Neutrophil (primary cell): Measurements from ENCODE around the gene KCNMB4.

ENCODE experiments used
- H3K27ac ChIP-seq: fragments of 200-600 bp; sonication (generic); 2 replicates; pipeline ENCODE4 v1.5.1; 2016; ENCODE audit warnings: mild to moderate bottlenecking, moderate library complexity
- H3K27me3 ChIP-seq: fragments of 200-600 bp; sonication (generic); 2 replicates; pipeline ENCODE4 v1.6.0; 2016; ENCODE audit warnings: mild to moderate bottlenecking
- H3K36me3 ChIP-seq: fragments of 200-600 bp; sonication (generic); 2 replicates; pipeline ENCODE4 v1.5.1; 2017
- H3K4me1 ChIP-seq, 2 experiments: fragments of 200-600 bp in 1 of 2; sonication (generic) in 1 of 2; 1 replicate in 1 of 2; 2 replicates in 1 of 2; pipeline versions ENCODE4 v1.5.1 to v1.6.1; 2013 to 2016; ENCODE audit warnings: low read depth in 1 of 2, low read length in 1 of 2, mild to moderate bottlenecking in 1 of 2, moderate library complexity in 1 of 2; ENCODE audit not compliant: control insufficient read depth in 1 of 2, insufficient read depth in 1 of 2
- H3K4me3 ChIP-seq, 2 experiments: fragments of 200-600 bp in 1 of 2; sonication (generic) in 1 of 2; 1 replicate in 1 of 2; 2 replicates in 1 of 2; pipeline ENCODE4 v1.5.1; 2013 to 2016; ENCODE audit warnings: low read depth in 1 of 2, low read length in 1 of 2, mild to moderate bottlenecking in 1 of 2, moderate library complexity in 1 of 2
- H3K9me3 ChIP-seq: fragments of 200-600 bp; sonication (generic); 2 replicates; pipeline ENCODE4 v1.5.1; 2016
- CTCF ChIP-seq: fragments of 200-600 bp; sonication (generic); IDR thresholded peaks from 2 replicates; pipeline ENCODE4 v1.5.1; 2016; ENCODE audit warnings: antibody characterized with exemption

The KCNMB4 gene

GRCh38 chr12:70329728-70330127, 36.4 kb upstream of the KCNMB4 start:
- no peak for TF ChIP-seq CTCF

GRCh38 chr12:70330158-70330557, 35.9 kb upstream of the KCNMB4 start:
- H3K27me3 ChIP-seq: no peaks in the 10 kb centered on the region
- no peaks in the 10 kb centered on the region for H3K36me3 ChIP-seq
- no peak overlapping the region for H3K4me3 ChIP-seq
- no peak for TF ChIP-seq CTCF
- no peak overlapping the region for H3K27ac ChIP-seq
- H3K9me3 ChIP-seq: no peaks in the 10 kb centered on the region
- H3K4me1 ChIP-seq: no peaks in the 10 kb centered on the region

More at GRCh38 chr12:70329728-70330127, 36.4 kb upstream of the KCNMB4 start:
- peaks cover 2% of the 10 kb centered on the region for H3K36me3 ChIP-seq
- no peaks in the 10 kb centered on the region for H3K9me3 ChIP-seq
- no peak overlapping the region for H3K4me3 ChIP-seq
- no peaks in the 10 kb centered on the region for H3K4me1 ChIP-seq
- no peak overlapping the region for H3K27ac ChIP-seq
- no peaks in the 10 kb centered on the region for H3K27me3 ChIP-seq

DNA sequence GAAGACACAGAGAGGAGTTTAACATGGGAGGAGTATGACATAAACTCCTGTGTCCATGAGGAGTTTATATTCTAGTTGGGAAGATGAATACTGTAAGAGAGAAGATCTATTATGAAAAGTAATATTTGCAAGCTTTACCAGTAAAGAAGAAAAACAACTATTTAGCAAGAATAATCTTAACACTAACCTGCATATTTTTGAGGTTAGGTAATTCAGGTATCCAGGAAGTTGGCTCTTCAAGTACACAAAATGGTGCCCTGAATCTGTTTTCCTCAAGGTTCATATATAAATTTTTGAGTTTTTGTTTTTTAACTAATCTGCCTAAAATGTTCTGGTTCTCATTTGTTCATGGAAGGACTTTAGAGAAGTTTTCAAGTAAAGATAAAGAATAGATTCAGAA, 33.9 kb upstream of the KCNMB4 start:
- H3K27ac ChIP-seq: no peak overlapping the region
- H3K9me3 ChIP-seq: no peaks in the 10 kb centered on the region
- peaks cover 12% of the 10 kb centered on the region for H3K36me3 ChIP-seq
- no peaks in the 10 kb centered on the region for H3K27me3 ChIP-seq
- TF ChIP-seq CTCF: no peak
- no peaks in the 10 kb centered on the region for H3K4me1 ChIP-seq
- H3K4me3 ChIP-seq: no peak overlapping the region

DNA sequence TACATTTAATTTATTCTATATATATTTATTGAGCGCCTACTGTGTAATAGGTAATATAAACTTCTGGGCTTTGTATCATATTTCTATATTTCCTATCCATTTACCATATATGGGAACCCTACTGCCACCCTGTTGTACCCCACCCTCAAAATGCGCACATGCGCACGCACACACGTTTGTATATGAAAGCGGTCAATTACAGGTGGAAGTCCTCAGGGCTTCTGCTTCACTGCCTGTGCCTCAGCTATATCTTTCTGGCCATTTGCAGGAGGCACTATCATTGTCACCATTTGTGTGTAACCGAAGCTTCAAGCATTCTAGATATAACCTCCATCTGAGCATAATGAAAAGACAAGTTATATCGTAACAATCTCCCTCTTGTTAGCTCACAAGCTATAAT, 31.3 kb upstream of the KCNMB4 start:
- no peak for TF ChIP-seq CTCF
- peaks cover 36% of the 10 kb centered on the region for H3K36me3 ChIP-seq
- no peaks in the 10 kb centered on the region for H3K27me3 ChIP-seq
- no peaks in the 10 kb centered on the region for H3K4me1 ChIP-seq
- H3K4me3 ChIP-seq: no peak overlapping the region
- no peaks in the 10 kb centered on the region for H3K9me3 ChIP-seq
- H3K27ac ChIP-seq: no peak overlapping the region

DNA sequence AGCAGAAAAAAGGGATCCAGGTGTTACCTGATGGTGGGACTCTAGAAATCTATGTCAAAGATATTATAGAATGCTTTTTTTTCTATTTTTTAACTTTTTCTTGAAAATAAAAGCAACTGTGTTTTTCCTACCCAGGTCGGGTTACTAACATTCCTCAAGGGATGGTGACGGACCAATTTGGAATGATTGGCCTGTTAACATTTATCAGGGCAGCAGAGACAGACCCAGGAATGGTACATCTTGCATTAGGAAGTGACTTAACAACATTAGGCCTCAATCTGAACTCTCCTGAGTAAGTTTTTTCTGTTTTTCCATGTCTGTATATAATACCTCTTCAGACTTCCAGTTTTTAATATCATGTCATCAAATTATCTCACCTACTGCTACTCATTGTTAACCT, 27.6 kb upstream of the KCNMB4 start:
- Histone ChIP-seq H3K27me3 (no peaks in the 10 kb centered on the region), H3K36me3 (peaks cover 73% of the 10 kb centered on the region), H3K27ac (no peak overlapping the region), H3K4me1 (no peaks in the 10 kb centered on the region), H3K9me3 (no peaks in the 10 kb centered on the region), H3K4me3 (no peak overlapping the region)
- TF ChIP-seq CTCF: no peak

DNA sequence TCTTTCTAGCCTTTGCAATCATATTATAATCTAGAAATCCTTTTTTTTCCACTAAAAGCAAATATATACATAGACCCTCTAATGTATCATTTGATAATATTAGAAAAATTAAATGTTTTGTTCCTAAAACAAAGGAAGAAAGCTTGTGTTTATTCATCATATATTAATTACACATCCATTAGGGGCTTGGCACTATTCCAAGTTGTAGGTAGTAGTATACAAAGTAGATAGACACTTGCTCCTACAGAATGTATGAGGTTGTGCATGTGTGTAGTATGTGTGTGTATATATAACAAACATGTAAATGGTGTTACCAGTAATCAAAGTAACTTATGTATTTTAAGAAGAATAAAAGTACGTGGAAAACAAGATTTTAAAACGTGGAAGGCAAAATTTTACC, 15.0 kb upstream of the KCNMB4 start:
- Histone ChIP-seq H3K9me3 (no peaks in the 10 kb centered on the region), H3K4me3 (no peak overlapping the region), H3K4me1 (peaks cover 23 to 24% of the 10 kb centered on the region in 2 experiments), H3K27ac (no peak overlapping the region), H3K36me3 (peaks cover 22% of the 10 kb centered on the region), H3K27me3 (no peaks in the 10 kb centered on the region)
- no peak for TF ChIP-seq CTCF
